Ishikawa (cell line): Measurements from ENCODE around the gene SOST.

Experiments used
- EP300 ChIP-seq: IDR thresholded peaks from 2 replicates; pipeline ENCODE4 v1.6.1; 2012; ENCODE audit warnings: borderline replicate concordance
- RAD21 ChIP-seq: IDR thresholded peaks from 2 replicates; pipeline ENCODE4 v1.6.1; 2012; ENCODE audit warnings: low read depth
- REST ChIP-seq: IDR thresholded peaks from 2 replicates; pipeline ENCODE4 v1.6.1; 2012; ENCODE audit warnings: low read depth, mild to moderate bottlenecking
- YY1 ChIP-seq: IDR thresholded peaks from 2 replicates; pipeline ENCODE4 v1.6.1; 2012; ENCODE audit warnings: low read depth
- TF ChIP-seq, protein P1 (sequence below): IDR thresholded peaks from 2 replicates; pipeline ENCODE4 v1.6.1; 2012

- no peak for TF ChIP-seq REST
- TF ChIP-seq RAD21 = no peak
- TF ChIP-seq YY1 = no peak
- no peak for TF ChIP-seq EP300
- TF ChIP-seq, protein P1, sequence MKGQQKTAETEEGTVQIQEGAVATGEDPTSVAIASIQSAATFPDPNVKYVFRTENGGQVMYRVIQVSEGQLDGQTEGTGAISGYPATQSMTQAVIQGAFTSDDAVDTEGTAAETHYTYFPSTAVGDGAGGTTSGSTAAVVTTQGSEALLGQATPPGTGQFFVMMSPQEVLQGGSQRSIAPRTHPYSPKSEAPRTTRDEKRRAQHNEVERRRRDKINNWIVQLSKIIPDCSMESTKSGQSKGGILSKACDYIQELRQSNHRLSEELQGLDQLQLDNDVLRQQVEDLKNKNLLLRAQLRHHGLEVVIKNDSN = no peak
These were observed 43.3 kb upstream of the SOST start for GRCh38 chr17:43801844-43802243.
